HG03575 (cell line): ENCODE measurements around the gene BCL11A.
"Not testable (repeated sequence)": the region's sequence is repeated elsewhere in the genome, so short reads cannot be mapped to it uniquely, and the experiment has no call there.

Source experiments
- ATAC-seq: cut with Tn5 transposase; IDR thresholded peaks from one replicate; pipeline ENCODE4 v1.9.1; 2021; ENCODE audit not compliant: unreplicated experiment, insufficient number of reproducible peaks, low FRiP score; ENCODE audit errors: extremely low read depth

The BCL11A gene

DNA sequence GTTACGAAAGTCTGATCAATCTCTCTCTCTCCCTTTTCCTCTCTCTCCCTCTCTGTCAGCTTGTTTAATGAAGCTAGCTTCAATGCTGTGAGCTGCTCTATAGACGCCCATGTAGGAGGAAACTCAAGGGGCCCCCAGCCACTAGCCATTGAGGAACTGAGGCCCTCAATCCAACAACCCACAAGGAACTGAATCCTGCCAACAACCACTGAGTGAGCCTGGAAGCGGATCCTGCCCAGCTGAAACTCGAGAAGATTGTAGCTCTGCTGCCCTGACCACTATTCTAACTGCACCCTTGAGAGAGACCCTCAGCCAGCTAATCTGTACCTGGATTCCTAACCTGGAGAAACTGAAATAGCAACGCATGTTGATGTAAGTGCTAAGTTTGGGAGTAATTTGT lies 129.2 kb downstream of the BCL11A start:
- ATAC-seq = no peak

DNA sequence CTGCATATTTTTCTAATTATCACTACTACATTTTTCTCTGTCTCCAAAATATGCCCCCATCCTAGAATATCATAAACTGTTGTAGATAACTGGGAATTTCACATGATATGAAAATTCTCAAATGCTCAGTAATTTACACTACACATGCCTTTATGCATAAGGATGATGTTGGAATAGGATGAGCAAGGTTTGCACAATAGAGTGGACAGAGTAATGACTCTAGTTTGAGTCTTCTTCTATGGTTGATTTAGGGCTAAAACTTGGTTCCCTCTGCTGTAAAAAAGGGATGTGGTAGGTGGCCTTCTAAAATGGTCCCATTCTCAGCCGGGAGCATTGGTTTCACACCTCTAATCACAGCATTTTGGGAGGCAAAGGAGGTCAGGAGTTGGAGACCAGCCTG lies 129.9 kb downstream of the BCL11A start:
- ATAC-seq = no peak

DNA sequence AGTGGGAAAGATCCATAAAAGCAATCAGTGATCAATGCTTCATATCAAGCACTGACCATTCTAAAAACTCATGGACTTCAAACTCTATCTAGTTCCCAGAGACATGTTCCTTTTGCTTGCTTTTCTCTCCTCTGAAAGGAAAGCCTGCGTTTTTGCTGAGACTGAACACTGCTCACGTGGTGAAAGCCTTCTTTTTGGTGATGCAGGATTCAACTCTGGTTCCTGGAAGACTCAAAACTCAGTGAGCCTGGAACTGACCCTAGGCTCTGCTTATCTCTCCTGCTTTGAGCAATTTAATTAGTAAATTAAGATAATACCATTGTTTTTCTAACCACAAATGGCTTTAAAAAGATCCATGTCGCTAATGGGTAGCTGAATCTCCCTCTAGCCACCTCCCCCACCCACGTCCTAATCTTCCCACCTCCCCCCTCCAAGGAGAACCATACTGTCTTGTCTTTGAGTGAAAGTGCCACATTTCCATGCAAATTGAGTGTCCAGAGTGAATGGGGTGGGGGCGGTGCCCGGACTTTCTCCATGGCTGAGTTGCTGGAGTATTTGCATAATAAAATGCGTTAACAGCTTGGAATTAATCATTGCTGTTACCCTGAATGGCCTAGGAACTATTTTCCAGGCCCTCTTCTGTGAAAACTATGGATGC lies 130.5 kb downstream of the BCL11A start:
- ATAC-seq = no peak

DNA sequence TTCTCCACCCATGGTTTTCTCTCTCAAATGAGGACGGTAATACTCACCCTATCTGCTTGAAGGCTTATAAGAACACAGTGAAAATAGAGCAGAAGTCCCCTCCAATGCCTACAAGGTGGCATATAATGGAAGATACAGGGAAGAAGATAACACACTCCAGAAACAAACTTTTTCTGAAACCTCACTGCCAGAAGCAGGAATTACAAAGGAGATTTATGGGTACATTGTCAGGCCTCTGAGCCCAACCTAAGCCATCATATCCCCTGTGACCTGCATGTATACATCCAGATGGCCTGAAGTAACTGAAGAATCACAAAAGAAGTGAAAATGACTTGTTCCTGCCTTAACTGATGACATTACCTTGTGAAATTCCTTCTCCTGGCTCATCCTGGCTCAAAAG lies 136.2 kb downstream of the BCL11A start:
- ATAC-seq = not testable (repeated sequence)

DNA sequence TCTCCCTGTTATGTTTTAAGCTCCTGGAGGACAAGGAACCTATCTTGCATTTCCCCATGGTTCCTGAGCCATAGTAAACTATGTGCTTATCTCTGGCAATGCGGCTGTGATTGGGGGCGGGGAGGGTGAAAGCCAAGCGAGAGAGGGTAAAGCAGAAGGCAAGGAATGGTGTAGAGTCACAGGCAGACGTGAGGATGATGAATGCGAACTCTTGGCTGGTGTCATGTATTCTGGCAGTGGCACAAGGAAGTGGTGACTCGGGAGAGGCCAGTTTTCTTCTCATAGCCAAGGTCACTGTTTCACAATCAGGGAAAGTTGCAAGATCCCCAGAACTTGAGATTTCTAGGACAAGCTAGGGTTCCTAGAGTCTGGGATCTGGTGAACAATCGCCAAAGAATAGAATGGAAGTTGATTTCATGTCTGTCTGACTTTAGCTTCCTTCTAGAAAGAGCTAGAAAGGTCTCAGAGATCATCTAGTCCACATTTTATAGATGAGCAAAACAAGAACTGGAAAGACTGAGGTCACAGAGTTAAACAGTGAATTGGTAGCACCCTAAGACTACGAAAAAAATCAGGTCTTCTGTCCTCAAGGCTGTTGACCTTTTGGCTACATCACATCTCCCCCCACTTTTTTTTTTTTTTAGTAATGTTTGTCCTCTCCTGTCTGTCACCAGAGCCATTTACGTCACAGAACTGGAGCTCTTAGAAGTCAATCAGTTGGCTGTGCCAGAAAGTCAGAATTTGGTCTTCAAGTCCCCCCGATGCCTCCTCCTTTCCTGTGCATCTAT lies 137.0 kb downstream of the BCL11A start:
- ATAC-seq = no peak

DNA sequence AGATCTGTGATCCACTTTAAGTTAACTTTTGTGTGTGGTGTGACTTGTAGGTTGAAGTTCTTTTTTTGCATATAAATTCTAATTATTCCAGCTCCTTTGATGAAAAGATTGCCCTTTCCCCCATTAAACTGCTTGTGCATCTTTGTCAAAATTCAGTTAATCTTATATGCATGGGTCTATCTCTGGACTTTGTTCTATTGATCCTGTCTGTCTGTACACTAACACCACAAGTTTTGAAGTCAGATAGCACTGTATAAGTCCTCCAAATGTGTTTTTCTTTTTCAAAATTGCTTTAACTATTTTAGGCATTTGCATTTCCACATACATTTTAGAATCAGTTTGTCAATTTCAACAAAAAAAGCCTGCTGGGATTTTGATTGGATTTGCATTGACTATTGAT lies 137.6 kb downstream of the BCL11A start:
- no peak for ATAC-seq

DNA sequence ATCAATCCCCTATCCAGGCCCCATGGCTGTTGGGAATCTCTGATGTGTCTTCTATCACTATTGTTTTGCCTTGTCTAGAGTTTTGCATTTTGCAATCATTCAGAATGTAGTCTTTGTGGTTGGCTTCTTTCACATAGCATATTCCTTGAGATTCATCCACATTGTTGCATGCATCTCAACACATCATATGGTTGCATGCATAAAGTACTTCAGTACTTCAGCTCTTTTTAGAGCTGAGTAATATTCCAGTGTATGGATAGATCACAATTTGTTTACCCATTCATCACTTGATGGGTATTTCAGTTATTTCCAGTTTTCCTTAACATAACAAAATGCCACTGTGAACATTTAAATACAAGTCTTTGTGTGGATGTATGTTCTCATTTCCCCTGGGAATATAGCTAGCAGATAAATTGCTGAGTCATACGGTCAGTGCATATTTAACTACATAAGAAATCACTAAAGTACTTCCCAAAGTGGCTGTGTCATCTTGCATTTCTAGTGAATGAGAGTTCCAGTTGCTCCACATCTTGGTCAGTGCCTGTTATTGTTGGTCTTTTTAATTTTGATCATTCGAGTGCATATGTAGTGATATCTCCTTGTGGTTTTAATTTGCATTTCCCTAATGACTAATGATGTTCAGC lies 138.8 kb downstream of the BCL11A start:
- no peak for ATAC-seq

DNA sequence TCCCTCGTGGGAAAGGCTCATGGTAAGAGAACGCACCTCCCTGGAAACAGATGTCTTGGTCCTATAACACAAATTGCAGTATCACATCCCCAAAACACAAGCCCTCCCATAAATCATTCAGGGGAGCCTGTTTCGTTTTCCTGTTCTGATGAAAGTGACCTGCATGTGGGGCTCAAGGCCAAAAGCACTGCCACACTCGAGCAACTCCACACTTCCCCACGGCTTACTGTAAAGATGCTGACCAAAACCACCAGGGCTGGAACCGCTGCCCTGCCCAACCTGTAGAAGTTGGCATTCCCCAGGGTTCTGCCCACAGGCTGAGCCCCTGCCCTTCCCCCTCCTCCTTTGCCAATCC lies 139.7 kb downstream of the BCL11A start:
- peak; percentile 58 for ATAC-seq

DNA sequence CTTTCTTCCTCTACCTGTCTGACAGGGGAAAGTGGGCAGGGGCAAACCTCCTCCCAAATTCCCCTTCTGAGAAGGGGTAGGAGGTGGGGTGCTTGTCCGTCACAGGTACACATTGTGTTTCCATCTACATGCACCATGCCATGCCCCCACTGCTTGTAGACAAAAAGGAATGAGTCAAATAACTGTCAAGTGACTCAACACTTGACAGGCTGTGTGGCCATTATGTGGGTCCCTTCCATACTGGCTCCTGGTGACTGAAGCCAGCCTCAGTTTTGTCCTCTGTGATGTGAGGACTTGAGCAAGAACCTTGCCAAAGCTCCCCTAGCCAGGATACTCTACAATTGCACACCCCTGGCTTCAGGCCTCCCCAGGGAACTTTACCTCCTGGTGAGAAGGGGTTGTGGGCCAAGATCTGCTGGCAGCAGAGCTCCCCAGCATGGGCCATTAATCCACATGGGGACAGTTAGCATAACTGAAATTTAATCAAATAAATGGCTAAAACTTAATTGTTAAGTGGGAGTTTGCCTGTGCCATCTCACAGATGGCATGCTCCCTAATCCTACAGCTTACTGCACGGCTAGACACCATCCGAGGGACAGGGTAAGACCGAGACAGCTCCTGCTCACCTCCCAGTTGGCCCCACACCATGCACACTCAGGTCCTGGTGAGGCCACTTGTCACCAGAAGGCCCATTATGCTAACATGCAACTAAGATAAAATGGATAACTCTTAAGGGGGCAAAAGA lies 140.2 kb downstream of the BCL11A start:
- no peak for ATAC-seq

DNA sequence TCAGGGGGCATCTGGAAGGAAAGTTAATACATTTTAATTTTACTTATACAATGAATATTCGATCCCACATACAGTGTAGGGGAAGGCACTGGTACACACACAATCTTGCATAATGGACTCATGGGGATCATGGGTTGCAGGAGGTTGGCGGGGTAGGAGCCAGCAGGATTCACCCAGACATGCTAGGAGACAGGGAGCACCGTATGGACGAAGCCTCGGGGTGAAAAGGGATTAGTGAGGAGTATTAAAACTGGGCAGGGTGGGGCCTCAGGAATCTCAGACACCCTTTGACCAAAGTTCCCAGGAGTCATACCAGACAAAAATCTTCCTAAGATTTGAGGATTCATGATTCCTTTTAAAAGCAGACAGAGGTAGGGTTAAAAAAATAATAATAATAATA lies 140.8 kb downstream of the BCL11A start:
- no peak for ATAC-seq

DNA sequence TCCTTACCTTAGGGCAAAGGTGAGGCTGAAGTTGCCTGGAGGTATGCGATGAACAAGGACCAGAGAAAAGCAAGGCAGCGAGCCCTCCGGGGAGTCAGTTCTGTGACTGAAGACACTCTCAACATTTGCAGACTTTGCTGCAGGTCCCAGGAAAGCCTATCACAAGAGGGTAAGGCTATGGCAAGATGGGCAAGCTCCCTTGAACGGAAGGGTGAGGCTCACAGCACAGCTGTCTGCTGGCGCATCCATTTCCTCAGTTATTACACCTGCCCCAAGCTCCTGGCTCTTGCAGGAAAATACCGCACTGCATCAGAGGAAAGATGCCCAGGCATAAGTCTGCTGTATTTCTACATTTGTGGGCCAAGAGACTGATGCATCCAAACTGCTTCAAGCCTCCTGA lies 141.4 kb downstream of the BCL11A start:
- ATAC-seq = no peak

DNA sequence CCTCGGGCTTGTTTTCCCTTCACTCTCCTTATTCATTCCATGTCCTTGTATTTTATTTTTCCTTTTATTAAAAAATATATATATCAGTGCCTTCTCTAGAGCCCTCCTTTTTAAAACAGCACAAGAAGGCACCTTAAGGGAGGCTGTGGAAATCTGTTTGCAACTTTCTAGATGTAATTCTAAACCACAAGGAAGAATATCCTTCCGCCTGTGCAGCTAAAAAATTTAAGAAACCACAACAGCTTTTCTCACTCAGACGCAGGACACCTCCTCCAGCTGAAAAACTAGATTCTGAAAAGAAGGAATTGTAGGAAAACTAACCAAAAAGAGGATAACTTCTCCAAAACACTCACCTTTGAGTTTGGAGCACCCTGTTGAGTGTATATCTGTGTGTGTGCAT lies 142.2 kb downstream of the BCL11A start:
- ATAC-seq = no peak

DNA sequence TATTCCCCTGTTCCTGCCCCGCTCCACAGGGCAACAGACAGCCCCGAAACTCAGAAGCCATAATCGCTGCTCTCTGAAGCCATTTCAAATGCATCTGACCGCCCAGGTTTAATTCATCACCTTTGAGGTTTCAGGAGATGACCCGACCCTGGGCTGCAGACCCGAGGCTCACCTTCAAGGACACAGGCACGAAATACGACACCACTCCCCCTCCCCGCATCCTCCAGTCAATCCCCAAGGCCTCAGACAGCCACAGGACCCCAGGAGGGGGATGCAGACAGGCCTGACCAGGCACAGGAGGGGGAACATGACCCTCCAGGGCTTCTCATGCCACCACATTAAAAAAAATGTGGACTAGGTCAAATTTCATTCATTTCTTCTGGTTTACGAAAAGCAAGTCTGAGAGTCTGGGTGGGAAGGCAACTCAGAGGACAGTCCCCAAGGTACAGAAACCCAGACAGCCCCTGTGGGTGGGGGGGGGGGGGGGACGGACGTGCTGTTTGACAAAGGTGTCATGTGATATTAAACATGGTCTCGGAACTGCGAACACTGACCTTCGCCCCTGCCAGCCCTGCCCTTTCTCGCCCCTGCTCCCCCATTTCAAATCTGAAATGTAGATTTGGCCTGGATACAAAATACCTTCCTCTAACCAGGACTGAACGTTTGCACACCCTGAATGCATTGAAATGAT lies 142.9 kb downstream of the BCL11A start:
- ATAC-seq = no peak

DNA sequence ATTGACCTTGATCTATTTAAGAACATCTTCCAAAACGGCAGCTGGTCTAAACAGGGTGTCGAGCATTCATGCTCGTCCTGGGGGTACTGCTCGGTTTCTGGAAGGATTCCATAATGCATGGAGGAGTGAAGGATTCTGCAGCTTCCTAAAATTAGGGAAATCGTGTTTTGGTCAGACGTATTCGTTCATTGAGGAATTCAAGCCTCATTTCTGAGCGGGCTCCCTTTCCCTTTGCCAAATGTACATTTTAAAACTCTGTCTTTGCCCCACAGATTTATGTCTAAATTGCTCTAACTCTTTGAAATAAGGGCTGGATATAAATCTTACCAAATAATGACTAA lies 144.0 kb downstream of the BCL11A start:
- ATAC-seq = no peak

DNA sequence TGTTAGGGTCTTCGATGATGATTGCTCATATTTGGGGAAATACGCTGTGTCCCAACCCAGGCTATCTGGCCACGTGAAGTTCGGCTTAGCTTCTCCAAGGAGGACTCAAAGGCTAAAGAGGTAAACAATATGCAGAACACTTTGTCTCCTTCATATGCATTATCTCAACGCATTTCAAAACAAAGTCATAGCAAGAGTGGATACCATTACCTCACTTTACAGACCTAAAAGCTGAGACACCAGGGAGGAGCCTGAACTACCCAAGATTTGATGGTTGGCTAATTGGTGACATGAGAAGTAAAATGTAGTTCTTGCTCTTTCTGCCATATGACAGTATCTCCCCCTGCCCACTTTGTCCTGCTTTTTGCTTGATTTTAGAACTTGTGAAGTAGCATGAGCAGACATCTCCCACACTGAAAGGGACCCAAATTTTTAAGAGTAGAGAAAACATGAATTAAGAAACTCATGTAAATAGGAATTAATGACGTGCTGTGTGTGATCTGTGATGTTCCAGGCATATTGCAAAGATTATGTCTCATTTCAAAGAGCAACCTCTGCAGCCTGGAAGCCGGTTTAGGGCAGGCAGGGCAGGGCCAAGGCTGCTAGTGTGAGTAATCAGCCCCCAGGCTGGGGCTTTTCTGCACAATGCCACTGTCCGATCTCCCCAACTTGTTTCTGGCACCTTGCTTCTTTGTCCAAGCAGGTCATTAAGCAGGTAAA lies 144.5 kb downstream of the BCL11A start:
- ATAC-seq = no peak

DNA sequence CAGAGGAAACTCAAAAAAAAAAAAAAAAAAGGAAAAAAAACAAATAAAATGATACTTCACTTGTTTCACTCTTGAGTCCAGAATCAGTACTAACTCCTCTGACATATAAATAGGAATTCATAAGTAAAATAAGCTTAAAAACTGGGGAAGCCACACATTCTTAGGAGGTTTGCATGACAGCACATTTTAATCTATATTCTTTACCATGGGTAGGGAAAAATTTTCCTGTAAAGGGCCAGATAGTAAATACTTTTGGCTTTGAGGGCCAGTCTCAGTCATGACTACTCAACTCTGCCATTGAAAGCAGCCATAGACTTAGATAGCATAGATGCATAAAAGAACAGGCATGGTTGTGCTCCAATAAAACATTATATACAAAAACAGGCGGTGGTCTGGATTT lies 145.2 kb downstream of the BCL11A start:
- ATAC-seq = no peak

DNA sequence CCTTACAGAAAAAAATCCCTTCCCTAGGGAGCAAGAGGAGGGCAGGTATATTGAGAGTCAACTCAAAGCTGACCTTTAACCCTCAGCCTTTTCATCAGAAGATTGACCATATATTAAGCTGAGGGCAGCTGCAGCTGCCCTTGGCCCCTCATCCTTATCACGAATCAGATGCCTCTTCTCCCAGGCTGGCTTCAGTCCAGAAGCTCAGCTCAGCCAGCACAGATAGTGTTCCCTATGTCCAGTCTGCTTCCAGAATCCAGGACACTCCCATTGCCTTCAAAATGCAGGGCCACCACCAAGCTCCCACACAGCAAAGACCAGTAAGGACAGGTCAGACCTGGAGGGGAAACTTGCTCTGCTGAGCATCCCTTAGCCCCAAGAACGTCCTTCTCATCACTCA lies 146.1 kb downstream of the BCL11A start:
- ATAC-seq = no peak

DNA sequence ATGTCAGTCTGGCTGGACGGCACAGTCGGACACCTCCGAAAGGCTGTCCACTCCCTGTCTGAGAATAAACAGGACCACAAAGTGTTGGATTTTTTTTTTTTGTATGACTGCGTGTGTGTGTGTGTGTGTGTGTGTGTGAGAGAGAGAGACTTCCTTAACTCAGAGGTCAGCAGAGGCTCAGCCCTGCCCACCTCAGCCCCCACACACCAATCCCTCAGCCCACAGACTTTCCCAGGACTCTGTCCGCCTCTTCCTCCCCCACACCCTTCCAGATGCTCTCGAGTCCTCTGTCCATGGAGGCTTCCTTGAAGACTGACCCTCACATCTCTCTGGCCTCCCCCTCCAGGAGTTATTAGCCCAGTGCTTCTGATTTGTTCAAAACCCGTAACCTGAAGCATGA lies 147.3 kb downstream of the BCL11A start:
- no peak for ATAC-seq
